GM12874 (cell line): Measurements from ENCODE around the gene DYNC1I1.

Source experiments
- TF ChIP-seq, protein P1 (sequence below): IDR thresholded peaks from 2 replicates; pipeline ENCODE4 v1.5.1; 2011; ENCODE audit warnings: low read depth, mild to moderate bottlenecking, control low read depth, low read length, moderate library complexity; ENCODE audit not compliant: insufficient read depth

Gene DYNC1I1

GRCh38 chr7:95899919-95900513 is 127.7 kb downstream of the DYNC1I1 start:
- TF ChIP-seq, protein P1, sequence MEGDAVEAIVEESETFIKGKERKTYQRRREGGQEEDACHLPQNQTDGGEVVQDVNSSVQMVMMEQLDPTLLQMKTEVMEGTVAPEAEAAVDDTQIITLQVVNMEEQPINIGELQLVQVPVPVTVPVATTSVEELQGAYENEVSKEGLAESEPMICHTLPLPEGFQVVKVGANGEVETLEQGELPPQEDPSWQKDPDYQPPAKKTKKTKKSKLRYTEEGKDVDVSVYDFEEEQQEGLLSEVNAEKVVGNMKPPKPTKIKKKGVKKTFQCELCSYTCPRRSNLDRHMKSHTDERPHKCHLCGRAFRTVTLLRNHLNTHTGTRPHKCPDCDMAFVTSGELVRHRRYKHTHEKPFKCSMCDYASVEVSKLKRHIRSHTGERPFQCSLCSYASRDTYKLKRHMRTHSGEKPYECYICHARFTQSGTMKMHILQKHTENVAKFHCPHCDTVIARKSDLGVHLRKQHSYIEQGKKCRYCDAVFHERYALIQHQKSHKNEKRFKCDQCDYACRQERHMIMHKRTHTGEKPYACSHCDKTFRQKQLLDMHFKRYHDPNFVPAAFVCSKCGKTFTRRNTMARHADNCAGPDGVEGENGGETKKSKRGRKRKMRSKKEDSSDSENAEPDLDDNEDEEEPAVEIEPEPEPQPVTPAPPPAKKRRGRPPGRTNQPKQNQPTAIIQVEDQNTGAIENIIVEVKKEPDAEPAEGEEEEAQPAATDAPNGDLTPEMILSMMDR, result no peak

- TF ChIP-seq, protein P1, result no peak
These were observed 128.7 kb downstream of the DYNC1I1 start for GRCh38 chr7:95901006-95901405.

GRCh38 chr7:95904099-95904498 is 131.7 kb downstream of the DYNC1I1 start:
- TF ChIP-seq, protein P1, result no peak

DNA sequence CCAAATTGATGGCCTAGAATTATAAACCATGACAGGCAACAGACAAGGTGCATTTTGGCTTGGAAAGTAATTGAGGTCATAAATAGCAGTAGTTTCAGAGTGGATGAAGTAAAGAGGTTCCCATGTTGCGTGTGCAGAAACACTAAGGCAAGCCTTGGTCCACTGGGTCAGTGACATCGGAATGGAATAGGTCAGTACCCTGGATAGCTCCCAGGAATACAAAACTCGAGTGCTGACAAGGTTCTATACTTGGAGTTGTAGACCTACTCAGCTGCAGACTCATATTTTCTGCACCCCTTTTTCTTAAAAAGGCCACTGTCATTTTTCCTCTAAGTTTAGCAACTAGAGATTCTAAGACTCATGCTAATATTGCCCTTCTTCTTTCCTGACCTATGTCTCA is 132.8 kb downstream of the DYNC1I1 start:
- TF ChIP-seq, protein P1, result no peak

GRCh38 chr7:95906851-95907250 is 134.5 kb downstream of the DYNC1I1 start:
- TF ChIP-seq, protein P1, result no peak

DNA sequence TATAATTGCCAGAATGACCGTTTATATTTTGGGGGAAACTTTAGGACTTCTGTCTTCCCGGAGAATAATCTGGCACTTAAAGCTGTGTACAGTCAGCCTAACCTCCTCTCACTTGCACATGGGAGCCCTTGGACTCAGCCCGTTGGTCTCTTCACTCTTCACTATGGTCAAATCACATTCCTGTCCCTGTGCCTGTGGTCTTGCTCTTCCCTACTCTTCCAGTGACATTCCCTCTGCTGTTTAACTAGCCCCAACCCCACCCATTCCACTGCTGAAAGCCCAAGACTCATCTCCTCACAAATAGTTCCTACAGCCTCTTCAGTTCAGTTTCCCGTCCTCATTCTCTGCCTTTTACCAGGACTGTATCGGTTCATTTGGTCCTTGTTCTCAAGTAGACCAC is 135.0 kb downstream of the DYNC1I1 start:
- TF ChIP-seq, protein P1, result no peak

DNA sequence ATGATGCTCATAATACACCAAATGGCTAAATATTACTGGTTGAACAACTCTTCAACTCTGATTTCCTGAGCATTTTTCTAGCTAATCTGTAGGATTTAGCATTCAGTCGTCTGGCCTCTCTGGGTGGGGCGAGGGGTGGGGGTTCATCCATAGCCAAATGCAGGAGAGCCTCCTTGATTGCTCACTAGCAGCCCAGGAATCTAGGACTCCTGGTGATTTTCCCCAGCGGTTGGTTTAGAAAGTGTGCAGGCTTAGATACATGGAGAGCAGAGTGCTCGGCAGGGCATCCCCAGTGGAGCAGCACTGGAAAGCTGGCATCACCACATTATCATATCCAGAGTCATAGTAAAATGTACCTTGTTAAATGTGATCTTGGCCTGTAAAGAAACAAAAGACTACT is 136.1 kb downstream of the DYNC1I1 start:
- TF ChIP-seq, protein P1, result no peak
